Measurements from ENCODE around the gene POU3F3. TPM values are rescaled to one million over a fixed set of nuclear protein-coding genes. Genes with fewer than 3 reads are reported as not detected.
A peak's percentile ranks its signal among the peaks of the same experiment; 100 is the strongest.

Gene POU3F3
- polyA plus RNA-seq, 1 experiment: not detected

DNA sequence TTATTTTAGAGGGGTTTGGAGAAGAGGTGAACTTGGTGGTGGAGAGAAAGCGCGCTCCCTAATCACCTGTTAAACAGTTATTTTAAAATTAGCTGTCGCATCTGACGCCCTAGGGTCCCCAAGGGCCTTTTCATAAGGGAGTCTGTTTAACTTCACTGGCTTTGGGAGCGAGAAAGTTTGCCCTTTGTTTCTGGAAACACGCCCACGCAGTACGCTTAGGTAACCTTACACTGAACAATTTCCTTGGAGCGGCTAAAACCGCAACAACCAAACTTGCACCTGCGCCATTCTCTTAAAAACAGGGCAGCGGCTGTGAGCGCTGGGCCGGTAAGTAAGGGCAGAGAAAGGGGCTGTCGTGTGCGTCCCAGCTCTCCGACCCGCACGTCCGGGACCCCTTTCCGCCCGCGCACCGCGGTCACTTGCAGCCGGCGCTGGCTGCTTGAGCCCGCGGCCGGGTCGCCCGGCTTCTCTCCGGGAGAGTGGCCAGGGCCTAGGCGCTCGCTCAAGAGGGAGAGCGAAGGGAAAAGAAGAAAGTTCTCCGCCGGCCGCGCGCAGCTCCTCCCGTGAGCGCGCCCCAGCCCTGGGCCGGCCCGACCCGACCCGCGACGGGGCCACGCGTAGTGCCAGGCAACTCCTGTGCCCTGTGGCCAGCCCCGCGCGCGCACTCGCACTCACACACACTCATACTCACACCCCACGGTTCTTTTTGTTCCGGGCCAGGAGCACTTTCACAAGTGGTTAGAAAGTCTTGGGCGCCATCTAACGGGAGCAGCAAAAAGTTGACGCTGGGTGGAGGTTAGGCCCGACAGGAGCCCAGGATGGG lies 19.2 kb downstream of the POU3F3 start:
- POLR2A ChIA-PET: no interaction called here
- CTCF ChIA-PET: interaction anchor here (0.8 to 2.0 kb wide), 2 partner anchors 8 to 13 kb away, joined by 5 to 6 read pairs; no protein-coding TSS in a partner anchor
- Histone ChIP-seq H3K36me3 (ENCODE audit: control insufficient read depth, insufficient read depth, low read length) (no peaks in the 10 kb centered on the region), H3K4me3 (ENCODE audit: low read depth, low read length) (peak overlapping the region; percentile 38), H3K27me3 (ENCODE audit: control insufficient read depth, insufficient read depth, low read length) (peaks cover 23% of the 10 kb centered on the region)
- DNase-seq (ENCODE audit: low read depth): no peak
- TF ChIP-seq, protein P1, sequence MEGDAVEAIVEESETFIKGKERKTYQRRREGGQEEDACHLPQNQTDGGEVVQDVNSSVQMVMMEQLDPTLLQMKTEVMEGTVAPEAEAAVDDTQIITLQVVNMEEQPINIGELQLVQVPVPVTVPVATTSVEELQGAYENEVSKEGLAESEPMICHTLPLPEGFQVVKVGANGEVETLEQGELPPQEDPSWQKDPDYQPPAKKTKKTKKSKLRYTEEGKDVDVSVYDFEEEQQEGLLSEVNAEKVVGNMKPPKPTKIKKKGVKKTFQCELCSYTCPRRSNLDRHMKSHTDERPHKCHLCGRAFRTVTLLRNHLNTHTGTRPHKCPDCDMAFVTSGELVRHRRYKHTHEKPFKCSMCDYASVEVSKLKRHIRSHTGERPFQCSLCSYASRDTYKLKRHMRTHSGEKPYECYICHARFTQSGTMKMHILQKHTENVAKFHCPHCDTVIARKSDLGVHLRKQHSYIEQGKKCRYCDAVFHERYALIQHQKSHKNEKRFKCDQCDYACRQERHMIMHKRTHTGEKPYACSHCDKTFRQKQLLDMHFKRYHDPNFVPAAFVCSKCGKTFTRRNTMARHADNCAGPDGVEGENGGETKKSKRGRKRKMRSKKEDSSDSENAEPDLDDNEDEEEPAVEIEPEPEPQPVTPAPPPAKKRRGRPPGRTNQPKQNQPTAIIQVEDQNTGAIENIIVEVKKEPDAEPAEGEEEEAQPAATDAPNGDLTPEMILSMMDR (IDR thresholded peaks at IDR 0.05; ENCODE audit: insufficient read depth, low read depth, low read length): peak; percentile 63

DNA sequence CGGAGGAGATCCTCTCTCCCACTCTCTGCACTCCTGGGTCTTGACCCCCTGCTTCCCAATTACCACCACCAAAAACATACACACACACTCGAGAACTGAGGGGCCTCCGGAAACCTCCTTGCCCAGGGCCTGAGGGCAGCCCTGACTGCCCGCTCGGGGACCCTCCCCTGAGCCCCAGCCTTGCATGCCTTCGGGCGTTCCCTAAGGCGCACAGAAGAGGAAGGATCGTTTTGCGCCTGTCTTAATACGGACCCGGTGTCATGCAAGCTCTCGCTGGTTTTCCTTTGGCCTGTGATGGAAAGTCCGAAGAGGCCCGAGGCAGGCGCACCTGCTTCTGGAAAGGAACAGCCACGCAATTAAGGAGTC lies 19.8 kb downstream of the POU3F3 start:
- Histone ChIP-seq H3K36me3 (ENCODE audit: control insufficient read depth, insufficient read depth, low read length) (no peaks in the 10 kb centered on the region), H3K27me3 (ENCODE audit: control insufficient read depth, insufficient read depth, low read length) (peaks cover 18% of the 10 kb centered on the region), H3K4me3 (ENCODE audit: low read depth, low read length) (peak overlapping the region; percentile 38; the same call in 1 of the 2 replicates)
- TF ChIP-seq, protein P1 (IDR thresholded peaks at IDR 0.05; ENCODE audit: insufficient read depth, low read depth, low read length): no peak
- DNase-seq (ENCODE audit: low read depth): no peak
- ChIA-PET POLR2A (no interaction called here), CTCF (interaction anchor here (2.0 kb wide), 1 partner anchor 8 kb away, joined by 6 read pairs; no protein-coding TSS in a partner anchor)

DNA sequence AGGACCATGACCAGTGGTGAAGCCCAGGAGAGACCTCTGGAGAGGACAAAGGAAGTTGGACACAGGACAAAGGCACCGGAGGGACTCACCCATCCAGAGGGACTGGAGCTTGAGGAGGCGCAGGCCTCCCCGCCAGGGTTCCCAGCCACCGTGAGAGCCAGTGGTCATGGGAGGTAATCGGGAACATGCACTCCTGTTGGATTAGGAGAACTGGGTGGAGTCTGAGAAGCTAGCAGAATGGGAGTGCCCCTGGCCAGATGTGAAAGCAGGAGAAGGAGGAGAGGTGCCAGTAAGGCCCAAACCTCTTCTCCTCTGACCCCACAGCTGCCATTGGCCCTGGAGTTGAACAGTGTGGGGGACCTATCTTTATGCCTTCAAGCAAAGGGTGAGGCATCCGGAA lies 20.3 kb downstream of the POU3F3 start:
- Histone ChIP-seq H3K27me3 (ENCODE audit: control insufficient read depth, insufficient read depth, low read length) (peaks cover 18% of the 10 kb centered on the region), H3K36me3 (ENCODE audit: control insufficient read depth, insufficient read depth, low read length) (no peaks in the 10 kb centered on the region), H3K4me3 (ENCODE audit: low read depth, low read length) (no peak overlapping the region)
- DNase-seq (ENCODE audit: low read depth): no peak
- TF ChIP-seq, protein P1 (IDR thresholded peaks at IDR 0.05; ENCODE audit: insufficient read depth, low read depth, low read length): no peak
- POLR2A ChIA-PET: no interaction called here
- CTCF ChIA-PET: interaction anchor here (2.0 kb wide), 1 partner anchor 9 kb away, joined by 6 read pairs; no protein-coding TSS in a partner anchor

DNA sequence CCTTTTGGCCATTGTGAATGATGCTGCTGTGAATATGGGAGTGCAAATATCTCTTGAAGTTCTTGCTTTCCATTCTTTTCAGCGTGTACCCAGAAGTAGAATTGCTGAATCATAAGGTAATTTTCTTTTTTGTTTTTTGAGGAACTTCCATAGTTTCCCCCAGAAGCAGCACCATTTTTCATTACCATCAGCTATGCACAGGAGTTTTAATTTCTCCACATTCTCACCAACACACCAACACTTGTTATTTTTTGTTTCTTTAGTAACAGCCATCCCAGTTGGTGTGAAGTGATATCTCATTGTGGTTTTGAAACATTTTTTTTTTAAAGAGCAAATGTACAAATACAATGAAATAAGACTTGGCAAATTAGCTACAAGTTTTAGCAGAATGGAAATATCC lies 21.3 kb downstream of the POU3F3 start:
- CTCF ChIA-PET: no interaction called here
- H3K27me3 ChIP-seq (ENCODE audit: control insufficient read depth, insufficient read depth, low read length): peaks cover 18% of the 10 kb centered on the region
- no peak overlapping the region for H3K4me3 ChIP-seq (ENCODE audit: low read depth, low read length)

More for the DNA sequence above, 21.3 kb downstream of the POU3F3 start:
- TF ChIP-seq, protein P1 (IDR thresholded peaks at IDR 0.05; ENCODE audit: insufficient read depth, low read depth, low read length): no peak
- no peaks in the 10 kb centered on the region for H3K36me3 ChIP-seq (ENCODE audit: control insufficient read depth, insufficient read depth, low read length)
- POLR2A ChIA-PET: no interaction called here
- no peak for DNase-seq (ENCODE audit: low read depth)
